Loucy (cell line): ENCODE data around the gene RGS1.
A peak's percentile ranks its signal among the peaks of the same experiment; 100 is the strongest.

Source experiments
- H2AFZ ChIP-seq: fragments of 200-600 bp; sonication (generic); 2 replicates; pipeline ENCODE4 v1.6.0; 2016; ENCODE audit warnings: antibody characterized with exemption, mild to moderate bottlenecking, low read length, moderate library complexity
- H3F3A ChIP-seq: fragments of 200-600 bp; 2 replicates; pipeline ENCODE4 v1.6.0; 2016; ENCODE audit warnings: antibody characterized with exemption, low read depth, mild to moderate bottlenecking
- H3K27me3 ChIP-seq: fragments of 200-600 bp; sonication (generic); 2 replicates; pipeline ENCODE4 v1.6.1; 2014; ENCODE audit warnings: low read length, mild to moderate bottlenecking; ENCODE audit not compliant: insufficient read depth, poor library complexity, severe bottlenecking
- H3K36me3 ChIP-seq: fragments of 200-600 bp; sonication (generic); 2 replicates; pipeline ENCODE4 v1.6.1; 2016; ENCODE audit warnings: low read length; ENCODE audit not compliant: insufficient read depth
- H3K4me1 ChIP-seq: fragments of 200-600 bp; sonication (generic); 2 replicates; pipeline ENCODE4 v1.5.1; 2014; ENCODE audit warnings: low read length, mild to moderate bottlenecking; ENCODE audit not compliant: insufficient read depth, poor library complexity, severe bottlenecking
- H3K4me2 ChIP-seq: fragments of 200-600 bp; sonication (generic); 2 replicates; pipeline ENCODE4 v1.6.0; 2014; ENCODE audit warnings: antibody characterized with exemption, low read length, low read depth, mild to moderate bottlenecking; ENCODE audit not compliant: poor library complexity, severe bottlenecking
- H3K4me3 ChIP-seq: fragments of 200-600 bp; sonication (generic); 2 replicates; pipeline ENCODE4 v1.5.1; 2014; ENCODE audit warnings: low read length, mild to moderate bottlenecking, mixed read lengths; ENCODE audit not compliant: poor library complexity, severe bottlenecking
- H3K79me2 ChIP-seq: fragments of 200-600 bp; sonication (generic); 2 replicates; pipeline ENCODE4 v1.6.1; 2014; ENCODE audit warnings: low read length; ENCODE audit not compliant: insufficient read depth
- H3K9ac ChIP-seq: fragments of 200-600 bp; sonication (generic); 2 replicates; pipeline ENCODE4 v1.6.0; 2014; ENCODE audit warnings: mild to moderate bottlenecking, low read depth, low read length, moderate library complexity; ENCODE audit not compliant: poor library complexity, severe bottlenecking
- H3K9me2 ChIP-seq: fragments of 200-600 bp; sonication (generic); replicated peaks from 2 replicates; pipeline ENCODE4 v1.6.1; 2016; ENCODE audit warnings: low read depth, low read length, mixed read lengths
- H3K9me3 ChIP-seq: fragments of 200-600 bp; sonication (generic); 2 replicates; pipeline ENCODE4 v1.6.1; 2014; ENCODE audit warnings: mild to moderate bottlenecking, antibody characterized with exemption, low read length, low read depth; ENCODE audit not compliant: insufficient read depth
- H4K20me1 ChIP-seq: fragments of 200-600 bp; sonication (generic); 2 replicates; pipeline ENCODE4 v1.6.0; 2014; ENCODE audit warnings: antibody characterized with exemption, low read length, mild to moderate bottlenecking; ENCODE audit not compliant: insufficient read depth, poor library complexity, severe bottlenecking
- CTCF ChIP-seq: fragments of 200-600 bp; sonication (generic); conservative IDR thresholded peaks from 2 replicates; pipeline ENCODE4 v1.5.1; 2014; ENCODE audit warnings: mild to moderate bottlenecking, antibody characterized with exemption, low read length
- EZH2phosphoT487 ChIP-seq: fragments of 200-600 bp; IDR thresholded peaks from 2 replicates; pipeline ENCODE4 v1.6.1; 2018; ENCODE audit warnings: antibody characterized with exemption, mild to moderate bottlenecking, moderate library complexity, borderline replicate concordance

Gene RGS1

GRCh38 chr1:192589813-192590212 lies 14.2 kb downstream of the RGS1 start:
- Histone ChIP-seq H3K4me1 (peaks cover 15% of the 10 kb centered on the region), H2AFZ (no peak overlapping the region), H3K27me3 (no peaks in the 10 kb centered on the region), H3K4me3 (no peak overlapping the region), H4K20me1 (no peaks in the 10 kb centered on the region), H3K9ac (no peak overlapping the region), H3K4me2 (no peak overlapping the region), H3K79me2 (no peaks in the 10 kb centered on the region), H3K9me2 (no peaks in the 10 kb centered on the region), H3K9me3 (no peaks in the 10 kb centered on the region), H3F3A (no peaks in the 10 kb centered on the region), H3K36me3 (no peaks in the 10 kb centered on the region)
- TF ChIP-seq CTCF: no peak
- TF ChIP-seq EZH2phosphoT487: no peak

GRCh38 chr1:192592517-192592916 lies 16.9 kb downstream of the RGS1 start:
- H3F3A ChIP-seq: no peaks in the 10 kb centered on the region
- no peaks in the 10 kb centered on the region for H3K36me3 ChIP-seq
- H2AFZ ChIP-seq: no peak overlapping the region
- H3K9ac ChIP-seq: no peak overlapping the region
- no peaks in the 10 kb centered on the region for H3K9me3 ChIP-seq
- H3K27me3 ChIP-seq: no peaks in the 10 kb centered on the region
- H3K4me3 ChIP-seq: no peak overlapping the region
- TF ChIP-seq EZH2phosphoT487 (no peak), CTCF (no peak)
- no peaks in the 10 kb centered on the region for H3K79me2 ChIP-seq
- H4K20me1 ChIP-seq: no peaks in the 10 kb centered on the region
- H3K4me1 ChIP-seq: peaks cover 12% of the 10 kb centered on the region
- peak overlapping the region; percentile 26 for H3K4me2 ChIP-seq
- no peaks in the 10 kb centered on the region for H3K9me2 ChIP-seq

- Histone ChIP-seq H3K36me3 (no peaks in the 10 kb centered on the region), H3F3A (no peaks in the 10 kb centered on the region), H3K9ac (no peak overlapping the region), H3K4me3 (no peak overlapping the region), H3K9me3 (no peaks in the 10 kb centered on the region), H3K9me2 (no peaks in the 10 kb centered on the region), H3K4me2 (peak overlapping the region; percentile 26), H4K20me1 (no peaks in the 10 kb centered on the region), H2AFZ (no peak overlapping the region), H3K4me1 (peaks cover 16% of the 10 kb centered on the region), H3K27me3 (no peaks in the 10 kb centered on the region), H3K79me2 (no peaks in the 10 kb centered on the region)
- TF ChIP-seq CTCF (no peak), EZH2phosphoT487 (no peak)
Measured at GRCh38 chr1:192592981-192593708, 17.6 kb downstream of the RGS1 start.
